GM11168 (cell line): ENCODE measurements around the gene KCMF1.

Experiments used
- in situ Hi-C: fragments of 300-500 bp; cut with MboI; formaldehyde crosslinking; loops from one replicate; pipeline ENCODE4 v1.12.0; 2022; ENCODE audit warnings: low sequenced_read_pairs; ENCODE audit not compliant: unreplicated experiment

The KCMF1 gene

GRCh38 chr2:85017411-85018048, 46.6 kb downstream of the KCMF1 start:
- in situ Hi-C loops: no loop called here

DNA sequence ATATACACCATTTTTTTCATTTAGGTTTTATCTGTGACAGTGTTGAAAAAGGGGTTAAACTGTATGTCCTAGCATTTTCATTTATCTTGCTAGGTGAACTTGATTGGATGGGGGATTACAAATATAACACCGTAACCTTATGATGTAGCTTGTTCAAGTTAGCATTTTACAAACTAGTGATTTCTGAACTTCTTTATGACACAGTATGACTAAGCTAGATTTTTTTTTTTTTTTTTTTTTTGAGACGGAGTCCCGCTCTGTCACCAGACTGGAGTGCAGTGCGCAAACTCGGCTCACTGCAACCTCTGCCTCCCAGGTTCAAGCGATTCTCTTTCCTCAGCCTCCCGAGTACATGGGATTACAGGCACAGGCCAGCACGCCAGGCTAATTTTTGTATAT, 47.1 kb downstream of the KCMF1 start:
- in situ Hi-C loops: no loop called here

- in situ Hi-C loops: no loop called here
These were observed 48.2 kb downstream of the KCMF1 start for GRCh38 chr2:85019121-85019520.

- in situ Hi-C loops: no loop called here
These were observed 51.3 kb downstream of the KCMF1 start for GRCh38 chr2:85022232-85022631.

- in situ Hi-C loops: no loop called here
These were observed 53.5 kb downstream of the KCMF1 start for GRCh38 chr2:85024372-85025047.

GRCh38 chr2:85032621-85033020, 61.7 kb downstream of the KCMF1 start:
- in situ Hi-C loops: no loop called here

DNA sequence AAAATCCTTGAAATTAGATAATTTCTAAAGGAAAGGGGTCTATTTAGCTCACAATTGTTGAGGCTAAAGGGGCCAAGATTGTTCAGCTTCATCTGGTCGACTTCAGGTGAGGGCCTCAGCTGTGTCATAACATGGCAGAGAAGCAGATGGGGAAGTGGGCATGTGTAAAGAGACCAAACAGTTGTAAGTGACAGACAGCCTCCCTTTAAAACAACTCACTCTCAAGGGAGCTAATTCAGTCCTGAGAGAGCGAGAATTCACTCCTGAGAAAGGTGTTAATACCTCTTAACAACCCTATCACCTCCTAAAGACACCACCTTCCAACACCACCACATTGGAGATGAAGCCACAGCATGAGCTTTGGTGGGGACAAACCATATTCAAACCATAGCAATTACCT, 62.4 kb downstream of the KCMF1 start:
- in situ Hi-C loops: no loop called here

DNA sequence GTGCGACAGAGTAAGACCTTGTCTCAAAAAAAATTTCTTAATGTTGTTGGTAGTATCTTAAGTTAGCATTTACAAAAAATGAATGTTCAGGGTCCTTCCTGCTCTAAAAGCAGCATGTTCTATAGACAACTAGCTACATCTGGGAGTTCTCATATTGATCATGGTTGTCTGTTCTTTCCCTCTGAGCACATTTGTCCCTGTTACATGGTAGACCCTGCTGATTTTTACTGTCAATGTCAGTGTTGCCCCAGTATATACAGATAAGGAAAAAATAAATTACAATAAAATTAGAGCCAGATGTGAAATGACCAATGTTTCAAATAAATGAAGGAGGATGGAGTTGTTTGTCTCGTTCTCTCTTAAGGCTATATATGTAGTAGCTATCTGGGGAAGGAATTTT, 63.2 kb downstream of the KCMF1 start:
- in situ Hi-C loops: no loop called here

DNA sequence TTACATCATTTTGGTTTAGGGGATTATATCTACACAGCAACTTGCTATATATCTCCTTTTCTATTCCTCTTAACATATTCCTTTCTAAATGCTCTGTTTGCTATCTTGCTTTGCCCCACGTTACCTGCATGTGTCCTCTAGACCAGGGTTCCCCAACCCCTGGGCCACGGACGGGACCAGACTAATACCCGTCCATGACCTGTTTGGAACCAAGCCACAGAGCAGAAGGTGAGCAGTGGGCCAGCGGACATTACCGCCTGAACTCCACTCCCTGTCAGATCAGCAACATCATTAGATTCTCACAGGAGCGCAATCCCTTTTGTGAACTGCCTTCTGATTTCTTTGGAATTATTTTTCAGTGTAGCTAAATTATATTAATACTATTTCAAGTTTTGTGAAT, 66.7 kb downstream of the KCMF1 start:
- in situ Hi-C loops: no loop called here

- in situ Hi-C loops: no loop called here
These were observed 71.4 kb downstream of the KCMF1 start for GRCh38 chr2:85042330-85042729.

- in situ Hi-C loops: no loop called here
These were observed 77.6 kb downstream of the KCMF1 start for GRCh38 chr2:85048534-85048933.

GRCh38 chr2:85049236-85049635, 78.3 kb downstream of the KCMF1 start:
- in situ Hi-C loops: no loop called here

DNA sequence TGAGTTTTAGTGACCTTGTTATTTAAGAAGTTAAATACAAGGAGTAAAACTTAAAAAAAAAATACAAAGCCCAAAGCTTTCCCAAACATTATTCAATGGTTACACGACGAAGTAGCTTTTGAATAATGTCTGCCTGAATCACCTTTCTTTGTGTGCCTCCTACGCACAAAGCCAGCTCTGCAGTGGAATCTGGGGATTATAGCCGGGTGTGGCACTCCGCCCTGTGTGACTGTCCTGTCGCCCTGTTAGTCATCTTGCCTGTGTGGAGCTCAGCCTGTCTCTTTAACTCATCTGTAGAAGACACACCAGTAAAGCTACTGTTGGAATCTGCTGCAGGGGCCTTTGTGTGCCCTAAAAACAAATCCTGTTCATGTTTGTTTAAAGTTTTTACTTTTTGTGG, 82.8 kb downstream of the KCMF1 start:
- in situ Hi-C loops: no loop called here

- in situ Hi-C loops: no loop called here
These were observed 86.4 kb downstream of the KCMF1 start for GRCh38 chr2:85057226-85057962.

DNA sequence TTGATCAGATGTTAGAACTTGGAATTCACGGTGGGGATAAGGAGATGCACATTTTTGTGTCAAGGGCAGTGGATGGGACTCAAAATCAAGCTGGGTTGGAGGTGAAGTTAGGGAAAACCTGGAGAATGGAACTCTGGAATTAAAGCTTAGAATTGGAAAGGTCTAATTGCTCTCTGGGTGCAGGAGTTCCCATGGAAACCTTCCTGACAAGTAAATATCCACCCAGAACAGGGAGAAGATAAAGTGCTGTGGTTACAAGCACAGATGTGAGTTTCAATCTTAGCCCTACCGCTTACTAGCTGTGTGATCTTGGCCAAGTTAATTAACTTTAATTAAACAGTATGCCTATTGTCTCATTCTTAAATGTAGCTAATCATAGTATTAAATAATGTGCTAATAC, 90.9 kb downstream of the KCMF1 start:
- in situ Hi-C loops: loop anchor here (10.0 kb wide), 1 partner anchor 233 kb away; no protein-coding TSS in a partner anchor

GRCh38 chr2:85062565-85062964, 91.6 kb downstream of the KCMF1 start:
- in situ Hi-C loops: loop anchor here (10.0 kb wide), 1 partner anchor 232 kb away; no protein-coding TSS in a partner anchor

- in situ Hi-C loops: loop anchor here (10.0 kb wide), 1 partner anchor 231 kb away; no protein-coding TSS in a partner anchor
These were observed 93.1 kb downstream of the KCMF1 start for GRCh38 chr2:85063981-85064599.

GRCh38 chr2:85064927-85065577, 94.1 kb downstream of the KCMF1 start:
- in situ Hi-C loops: loop anchor here (10.0 kb wide), 1 partner anchor 230 kb away; no protein-coding TSS in a partner anchor

DNA sequence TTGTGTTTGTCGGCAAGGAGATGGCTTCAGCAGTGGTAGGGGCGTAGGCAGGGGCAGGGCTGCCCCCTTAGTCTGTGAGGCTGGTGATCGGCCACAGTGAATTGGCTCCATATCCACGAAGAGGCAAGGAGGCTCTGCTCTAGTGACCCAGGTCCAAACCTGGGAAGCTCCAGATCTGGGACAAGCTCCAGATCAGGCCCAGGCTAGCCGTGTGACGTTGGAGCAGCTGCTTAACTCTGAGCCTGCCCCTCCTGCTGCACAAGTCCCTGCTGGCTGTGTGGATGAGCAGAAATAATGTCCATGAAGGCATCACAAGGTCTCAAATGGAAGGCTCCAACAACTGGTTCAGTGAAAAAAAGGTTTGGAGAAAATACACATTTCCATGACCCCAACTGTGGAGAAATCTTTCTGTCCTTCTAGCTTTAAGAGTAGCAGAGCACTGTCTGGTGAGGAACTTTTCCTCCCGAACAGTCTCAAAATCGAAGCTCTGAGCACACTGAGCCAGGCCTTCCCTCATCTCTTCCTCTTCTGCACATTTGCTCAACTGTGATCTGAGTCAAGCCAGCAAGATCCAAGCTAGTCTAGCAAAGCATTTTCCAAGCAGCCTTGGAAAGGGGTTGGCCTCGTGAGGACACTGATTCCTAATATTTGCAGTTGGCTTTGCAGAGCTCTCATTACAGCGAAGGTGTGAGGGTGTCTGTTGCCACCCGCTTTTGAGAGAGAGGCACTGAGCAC, 95.2 kb downstream of the KCMF1 start:
- in situ Hi-C loops: loop anchor here (10.0 kb wide), 1 partner anchor 229 kb away; no protein-coding TSS in a partner anchor
